ENCODE results near the gene CLRN3.

CLRN3 gene

DNA sequence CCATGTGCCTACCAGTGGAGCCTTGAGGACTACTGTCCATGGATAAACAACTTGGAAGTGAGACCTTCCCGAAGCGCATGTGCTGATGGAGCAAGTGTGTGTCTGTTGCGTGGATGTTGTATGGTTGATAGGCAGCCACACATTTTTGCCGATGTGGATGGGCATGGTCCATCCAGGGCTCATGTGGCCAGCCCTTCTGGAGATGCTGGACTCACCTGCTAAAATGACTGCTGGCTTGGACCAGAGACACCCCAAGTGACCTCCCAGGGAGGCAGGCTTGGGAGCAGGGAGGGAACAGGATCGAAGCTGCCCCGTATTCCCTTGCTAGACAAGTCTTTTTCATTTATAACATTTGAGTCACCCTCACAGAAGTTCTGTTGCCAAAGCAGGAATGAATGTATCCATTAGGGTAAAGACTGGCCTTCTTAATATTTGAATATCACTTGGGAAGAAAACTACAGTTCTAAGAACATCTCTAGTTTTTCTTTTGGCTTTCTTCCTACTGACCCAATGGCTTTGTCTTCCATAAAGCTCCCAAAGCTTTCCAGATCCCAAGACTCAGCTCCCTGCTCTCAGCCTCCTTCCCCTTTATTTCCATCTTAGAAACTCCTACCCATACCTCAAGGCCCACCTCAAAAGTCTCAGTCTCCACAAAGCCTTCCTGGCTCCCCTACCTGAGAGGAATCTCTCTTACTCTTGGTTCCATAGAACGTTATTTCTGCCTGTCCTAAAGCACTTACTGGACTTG is 17.1 kb upstream of the CLRN3 start:
- Histone ChIP-seq H3K27ac (ENCODE audit: low read depth, low read length) (no peak overlapping the region), H4K20me1 (ENCODE audit: low read depth, low read length) (no peaks in the 10 kb centered on the region), H3K27me3 (ENCODE audit: low read length) (no peaks in the 10 kb centered on the region), H3K36me3 (ENCODE audit: low read length) (no peaks in the 10 kb centered on the region), H3K4me3 (ENCODE audit: insufficient read depth, low read length, poor library complexity, severe bottlenecking) (no peak overlapping the region), H3K9me2 (replicated peaks; ENCODE audit: insufficient read depth, low read length) (no peaks in the 10 kb centered on the region), H3K9ac (ENCODE audit: low read length) (no peak overlapping the region), H3K79me2 (ENCODE audit: insufficient read depth, low read length) (no peaks in the 10 kb centered on the region), H3F3A (ENCODE audit: insufficient read depth) (no peaks in the 10 kb centered on the region), H3K9me3 (ENCODE audit: insufficient read depth, low read length) (no peaks in the 10 kb centered on the region), H2AFZ (ENCODE audit: low read depth, low read length, severe bottlenecking) (no peak overlapping the region), H3K4me2 (ENCODE audit: low read depth, low read length, poor library complexity, severe bottlenecking) (no peak overlapping the region)
- TF ChIP-seq EZH2phosphoT487 (conservative IDR thresholded peaks at IDR 0.05; ENCODE audit: low read length): no peak
- TF ChIP-seq, protein P1, sequence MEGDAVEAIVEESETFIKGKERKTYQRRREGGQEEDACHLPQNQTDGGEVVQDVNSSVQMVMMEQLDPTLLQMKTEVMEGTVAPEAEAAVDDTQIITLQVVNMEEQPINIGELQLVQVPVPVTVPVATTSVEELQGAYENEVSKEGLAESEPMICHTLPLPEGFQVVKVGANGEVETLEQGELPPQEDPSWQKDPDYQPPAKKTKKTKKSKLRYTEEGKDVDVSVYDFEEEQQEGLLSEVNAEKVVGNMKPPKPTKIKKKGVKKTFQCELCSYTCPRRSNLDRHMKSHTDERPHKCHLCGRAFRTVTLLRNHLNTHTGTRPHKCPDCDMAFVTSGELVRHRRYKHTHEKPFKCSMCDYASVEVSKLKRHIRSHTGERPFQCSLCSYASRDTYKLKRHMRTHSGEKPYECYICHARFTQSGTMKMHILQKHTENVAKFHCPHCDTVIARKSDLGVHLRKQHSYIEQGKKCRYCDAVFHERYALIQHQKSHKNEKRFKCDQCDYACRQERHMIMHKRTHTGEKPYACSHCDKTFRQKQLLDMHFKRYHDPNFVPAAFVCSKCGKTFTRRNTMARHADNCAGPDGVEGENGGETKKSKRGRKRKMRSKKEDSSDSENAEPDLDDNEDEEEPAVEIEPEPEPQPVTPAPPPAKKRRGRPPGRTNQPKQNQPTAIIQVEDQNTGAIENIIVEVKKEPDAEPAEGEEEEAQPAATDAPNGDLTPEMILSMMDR (IDR thresholded peaks at IDR 0.05; ENCODE audit: insufficient read depth, low read length, poor library complexity, severe bottlenecking): no peak

DNA sequence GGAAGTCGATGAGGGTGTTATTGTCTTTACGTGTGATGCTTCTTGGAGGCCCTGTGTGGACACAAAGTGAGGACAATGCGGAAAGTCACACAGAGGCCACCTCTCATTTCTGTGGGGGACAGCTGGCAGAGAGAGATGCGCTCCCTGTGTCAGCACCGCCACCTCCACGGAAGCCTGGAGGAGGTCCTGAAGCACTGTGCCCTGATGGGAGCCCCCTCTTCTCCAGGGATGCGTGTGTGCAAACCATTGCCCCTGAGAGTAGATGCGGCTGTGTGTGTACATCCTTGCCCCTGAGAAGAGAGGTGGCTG is 16.2 kb upstream of the CLRN3 start:
- Histone ChIP-seq H3K9me3 (ENCODE audit: insufficient read depth, low read length) (no peaks in the 10 kb centered on the region), H3K79me2 (ENCODE audit: insufficient read depth, low read length) (no peaks in the 10 kb centered on the region), H3K4me3 (ENCODE audit: insufficient read depth, low read length, poor library complexity, severe bottlenecking) (no peak overlapping the region), H3K27ac (ENCODE audit: low read depth, low read length) (no peak overlapping the region), H3K9me2 (replicated peaks; ENCODE audit: insufficient read depth, low read length) (no peaks in the 10 kb centered on the region), H3K9ac (ENCODE audit: low read length) (no peak overlapping the region), H4K20me1 (ENCODE audit: low read depth, low read length) (no peaks in the 10 kb centered on the region), H3F3A (ENCODE audit: insufficient read depth) (no peaks in the 10 kb centered on the region), H3K4me2 (ENCODE audit: low read depth, low read length, poor library complexity, severe bottlenecking) (no peak overlapping the region), H2AFZ (ENCODE audit: low read depth, low read length, severe bottlenecking) (no peak overlapping the region), H3K36me3 (ENCODE audit: low read length) (no peaks in the 10 kb centered on the region), H3K27me3 (ENCODE audit: low read length) (no peaks in the 10 kb centered on the region)
- TF ChIP-seq, protein P1 (IDR thresholded peaks at IDR 0.05; ENCODE audit: insufficient read depth, low read length, poor library complexity, severe bottlenecking): no peak
- no peak for TF ChIP-seq EZH2phosphoT487 (conservative IDR thresholded peaks at IDR 0.05; ENCODE audit: low read length)

DNA sequence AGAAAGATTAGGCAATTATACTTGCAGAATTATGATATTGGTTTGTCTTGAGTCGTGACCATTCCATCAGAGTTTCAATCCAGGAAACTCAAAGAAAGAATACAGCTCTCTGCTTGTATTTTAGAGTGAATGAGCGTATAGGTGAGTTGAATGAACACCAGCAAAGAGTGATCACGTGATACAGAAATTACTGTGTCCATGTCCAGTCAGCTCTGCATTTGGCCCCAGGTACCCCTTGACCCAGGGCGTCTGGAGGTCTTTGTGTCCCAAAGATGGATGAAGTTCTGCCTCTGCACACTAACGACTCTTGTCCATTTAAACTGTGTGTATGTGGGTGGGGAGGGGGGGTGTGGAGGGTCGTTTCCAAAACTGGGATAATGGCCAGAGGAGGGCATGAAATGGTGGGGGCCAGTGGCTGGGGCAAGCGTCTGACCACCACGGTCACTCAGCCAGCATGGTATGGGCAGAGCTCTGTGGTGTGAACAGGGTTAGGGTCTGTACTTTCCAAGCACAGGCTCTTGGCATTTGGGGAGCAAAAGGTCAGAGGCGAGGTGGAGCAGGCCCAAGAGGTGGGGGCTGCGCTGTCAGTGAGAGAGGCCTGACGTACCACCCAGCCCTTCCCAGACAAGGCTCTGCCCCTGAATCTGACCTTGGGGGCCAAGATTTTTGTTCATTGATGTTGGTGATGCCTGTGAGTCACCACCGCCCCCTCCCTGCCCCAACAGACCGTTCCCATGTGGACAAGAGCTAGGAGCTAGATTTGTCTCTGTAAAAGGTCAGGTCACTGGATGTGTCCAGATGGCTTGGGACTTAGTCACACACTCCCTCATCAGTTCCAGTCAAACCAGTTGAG is 15.6 kb upstream of the CLRN3 start:
- Histone ChIP-seq H2AFZ (ENCODE audit: low read depth, low read length, severe bottlenecking) (no peak overlapping the region), H3K27ac (ENCODE audit: low read depth, low read length) (no peak overlapping the region), H3K9me2 (replicated peaks; ENCODE audit: insufficient read depth, low read length) (no peaks in the 10 kb centered on the region), H3K27me3 (ENCODE audit: low read length) (no peaks in the 10 kb centered on the region), H3K9me3 (ENCODE audit: insufficient read depth, low read length) (no peaks in the 10 kb centered on the region), H3F3A (ENCODE audit: insufficient read depth) (no peaks in the 10 kb centered on the region), H3K79me2 (ENCODE audit: insufficient read depth, low read length) (no peaks in the 10 kb centered on the region), H3K36me3 (ENCODE audit: low read length) (no peaks in the 10 kb centered on the region), H3K9ac (ENCODE audit: low read length) (no peak overlapping the region), H3K4me3 (ENCODE audit: insufficient read depth, low read length, poor library complexity, severe bottlenecking) (no peak overlapping the region), H3K4me2 (ENCODE audit: low read depth, low read length, poor library complexity, severe bottlenecking) (no peak overlapping the region), H4K20me1 (ENCODE audit: low read depth, low read length) (no peaks in the 10 kb centered on the region)
- TF ChIP-seq EZH2phosphoT487 (conservative IDR thresholded peaks at IDR 0.05; ENCODE audit: low read length): no peak
- TF ChIP-seq, protein P1 (IDR thresholded peaks at IDR 0.05; ENCODE audit: insufficient read depth, low read length, poor library complexity, severe bottlenecking): no peak

Measured in SU-DHL-6 (cell line).